Spleen (tissue), 7 donors: ENCODE data around the gene VWA3A.

Experiments
- CTCF ChIP-seq, 11 experiments: fragments of 200-600 bp in 7 of 11; fragments of 450-650 bp in 4 of 11; sonication (generic) in 4 of 11; IDR thresholded peaks in 8 of 11; conservative IDR thresholded peaks in 3 of 11; 1 replicate in 7 of 11; 2 replicates in 4 of 11; pipeline versions ENCODE4 v1.4.0 to v1.8.0; 2016 to 2021; ENCODE audit warnings: antibody characterized with exemption in 11 of 11, inconsistent platforms in 4 of 11, mild to moderate bottlenecking in 1 of 11
- POLR2AphosphoS5 ChIP-seq, 3 donors: sonication (generic); formaldehyde crosslinking; IDR thresholded peaks; one replicate each; pipeline ENCODE4 v1.5.1; 2017; ENCODE audit warnings: antibody characterized with exemption in 3 of 3
- donor health status: DM: no; HTN: no; CAD: no; lungs with moderate emphysema.
- donor health status: DM: no; HTN: no; CAD: no.
- donor health status: DM: no; HTN: no; CAD: no.

GRCh38 chr16:22123146-22123545 lies 30.8 kb downstream of the VWA3A start:
- TF ChIP-seq CTCF (IDR thresholded peaks at IDR 0.05 in 8 of 11, conservative IDR thresholded peaks at IDR 0.05 in 3 of 11): no peak
- TF ChIP-seq POLR2AphosphoS5 (IDR thresholded peaks at IDR 0.05): no peak
